ENCODE measurements around the gene MNT. TPM values are rescaled to one million over a fixed set of nuclear protein-coding genes. Genes with fewer than 3 reads are reported as not detected.

MNT gene
- total RNA-seq, 1 experiment from 2014 or later: 38.9 TPM

DNA sequence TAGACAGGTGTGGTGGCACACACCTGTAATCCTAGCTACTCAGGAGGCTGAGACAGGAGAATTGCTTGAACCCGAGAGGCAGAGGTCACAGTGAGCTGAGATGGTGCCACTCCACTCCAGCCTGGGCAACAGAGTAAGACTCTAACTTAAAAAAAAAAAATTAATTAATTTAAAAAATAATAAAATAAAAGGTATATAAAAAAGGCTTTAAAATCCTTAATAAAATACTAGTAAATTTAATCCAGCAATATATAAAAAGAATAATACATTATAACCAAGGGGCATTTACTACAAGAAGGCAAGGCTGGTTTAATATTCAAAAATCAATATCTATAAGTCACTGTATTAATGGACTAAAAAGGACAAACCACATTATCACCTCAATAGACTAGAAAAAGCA is 44.8 kb upstream of the MNT start:
- no peak overlapping the region for H3K18ac ChIP-seq (ENCODE audit: insufficient read length, low read depth, low read length)
- no peak overlapping the region for H3K56ac ChIP-seq (ENCODE audit: insufficient read length, low read depth, low read length)
- no peak overlapping the region for H3T11ph ChIP-seq (ENCODE audit: low read length)
- H2BK15ac ChIP-seq (ENCODE audit: low read depth, low read length): no peak overlapping the region
- no peaks in the 10 kb centered on the region for H3K4me1 ChIP-seq (ENCODE audit: insufficient read depth, low read length)
- no peak overlapping the region for H3K4ac ChIP-seq (ENCODE audit: low read depth, low read length)
- no peaks in the 10 kb centered on the region for H3K79me1 ChIP-seq (ENCODE audit: insufficient read depth, low read depth, low read length, poor library complexity, severe bottlenecking)
- no peak overlapping the region for H2AK5ac ChIP-seq (ENCODE audit: insufficient read length, low read length)
- H2BK20ac ChIP-seq (ENCODE audit: low read depth, low read length, poor library complexity, severe bottlenecking): no peak overlapping the region
- H4K5ac ChIP-seq (ENCODE audit: insufficient read length, low read depth, low read length): no peak overlapping the region
- H4K20me1 ChIP-seq (ENCODE audit: control insufficient read depth, insufficient read depth, insufficient read length): no peaks in the 10 kb centered on the region
- H3K9me3 ChIP-seq (ENCODE audit: control insufficient read depth, low read depth, low read length): no peaks in the 10 kb centered on the region
- TF ChIP-seq, protein P1, sequence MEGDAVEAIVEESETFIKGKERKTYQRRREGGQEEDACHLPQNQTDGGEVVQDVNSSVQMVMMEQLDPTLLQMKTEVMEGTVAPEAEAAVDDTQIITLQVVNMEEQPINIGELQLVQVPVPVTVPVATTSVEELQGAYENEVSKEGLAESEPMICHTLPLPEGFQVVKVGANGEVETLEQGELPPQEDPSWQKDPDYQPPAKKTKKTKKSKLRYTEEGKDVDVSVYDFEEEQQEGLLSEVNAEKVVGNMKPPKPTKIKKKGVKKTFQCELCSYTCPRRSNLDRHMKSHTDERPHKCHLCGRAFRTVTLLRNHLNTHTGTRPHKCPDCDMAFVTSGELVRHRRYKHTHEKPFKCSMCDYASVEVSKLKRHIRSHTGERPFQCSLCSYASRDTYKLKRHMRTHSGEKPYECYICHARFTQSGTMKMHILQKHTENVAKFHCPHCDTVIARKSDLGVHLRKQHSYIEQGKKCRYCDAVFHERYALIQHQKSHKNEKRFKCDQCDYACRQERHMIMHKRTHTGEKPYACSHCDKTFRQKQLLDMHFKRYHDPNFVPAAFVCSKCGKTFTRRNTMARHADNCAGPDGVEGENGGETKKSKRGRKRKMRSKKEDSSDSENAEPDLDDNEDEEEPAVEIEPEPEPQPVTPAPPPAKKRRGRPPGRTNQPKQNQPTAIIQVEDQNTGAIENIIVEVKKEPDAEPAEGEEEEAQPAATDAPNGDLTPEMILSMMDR (conservative IDR thresholded peaks at IDR 0.05): no peak
- no peak for DNase-seq
- H2BK5ac ChIP-seq (ENCODE audit: insufficient read length, low read length): no peak overlapping the region
- Mint-ChIP-seq H3K9me3 (peaks cover 9 to 12% of the 10 kb centered on the region in 2 experiments), H3K4me1 (peaks cover 9 to 12% of the 10 kb centered on the region in 2 experiments), H3K27me3 (ENCODE audit: low read depth) (no peaks in the 10 kb centered on the region), H3K4me3 (no peak overlapping the region), H3K36me3 (ENCODE audit: insufficient read depth in 1 of 3, low read depth in 3 of 3) (peaks cover 29 to 40% (median 39%) of the 10 kb centered on the region in 3 experiments), H3K27ac (no peak overlapping the region)
- H3K27me3 ChIP-seq (ENCODE audit: insufficient read depth, low read length): no peaks in the 10 kb centered on the region
- H4K8ac ChIP-seq (replicated peaks; ENCODE audit: insufficient read length, low read depth, low read length): no peak overlapping the region
- H3K9ac ChIP-seq (ENCODE audit: extremely low read depth, insufficient read length, low read length): no peak overlapping the region
- no peaks in the 10 kb centered on the region for H3K23me2 ChIP-seq (ENCODE audit: insufficient read length, low read depth, low read length, poor library complexity, severe bottlenecking)
- no peak overlapping the region for H2BK120ac ChIP-seq (ENCODE audit: low read depth, low read length, poor library complexity, severe bottlenecking)
- H3K23ac ChIP-seq (ENCODE audit: insufficient read length, low read depth, low read length): no peak overlapping the region
- no peaks in the 10 kb centered on the region for H3K79me2 ChIP-seq (ENCODE audit: insufficient read depth, low read length)
- H4K91ac ChIP-seq (ENCODE audit: insufficient read length, low read depth, low read length): no peak overlapping the region
- no peak overlapping the region for H2AFZ ChIP-seq (ENCODE audit: low read length)
- no peak overlapping the region for H2BK12ac ChIP-seq (ENCODE audit: insufficient read length, low read depth, low read length)
- WGBS (ENCODE audit: extremely low coverage, insufficient read length, low lambda C conversion rate): no CpG with 5 or more reads among the region's 1 CpG
- H3K27ac ChIP-seq (ENCODE audit: insufficient read length, low read depth, low read length): no peak overlapping the region
- no peak overlapping the region for H3K14ac ChIP-seq (ENCODE audit: insufficient read depth, low read length)
- no peak overlapping the region for H3K4me2 ChIP-seq (ENCODE audit: insufficient read depth, insufficient read length, low read length)

Data from H9 (cell line).